Tibial nerve (tissue), 4 donors: ENCODE results near the gene FLVCR2.

Experiments used
- CTCF ChIP-seq, 5 experiments: fragments of 200-600 bp in 3 of 5; fragments of 450-650 bp in 2 of 5; sonication (generic) in 3 of 5; IDR thresholded peaks; one replicate each; pipeline ENCODE4 v1.5.1; 2016 to 2019; ENCODE audit warnings: antibody characterized with exemption in 5 of 5, mild to moderate bottlenecking in 3 of 5, moderate library complexity in 2 of 5
- EP300 ChIP-seq, 2 donors: sonication (generic); formaldehyde crosslinking; IDR thresholded peaks; one replicate each; pipeline ENCODE4 v1.6.1; 2017; ENCODE audit warnings: antibody characterized with exemption in 2 of 2, mild to moderate bottlenecking in 1 of 2
- POLR2A ChIP-seq, 2 donors: fragments of 450-650 bp; IDR thresholded peaks; one replicate each; pipeline ENCODE4 v1.6.1; 2017; ENCODE audit warnings: antibody characterized with exemption in 2 of 2, mild to moderate bottlenecking in 2 of 2, moderate library complexity in 2 of 2

DNA sequence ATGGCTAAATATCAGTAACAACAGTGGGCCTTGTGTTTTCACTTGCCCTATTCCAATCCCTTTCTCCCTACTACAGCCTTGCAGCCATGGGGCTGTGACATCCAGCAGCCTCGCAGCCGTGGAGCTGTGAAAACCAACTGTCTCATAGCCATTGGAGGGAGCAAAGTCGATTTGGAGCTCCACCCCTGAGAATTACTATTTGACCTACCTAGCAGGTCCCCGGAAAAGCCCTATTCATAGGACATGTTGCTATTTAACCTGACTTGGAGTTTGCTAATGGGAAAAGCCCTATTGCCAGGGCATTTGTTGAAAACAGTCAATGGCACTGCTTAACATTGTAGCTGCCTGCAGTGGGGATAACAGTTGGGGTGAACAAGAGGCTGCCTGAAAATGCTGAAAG, 49.0 kb downstream of the FLVCR2 start:
- no peak for TF ChIP-seq CTCF (IDR thresholded peaks at IDR 0.05)
- TF ChIP-seq POLR2A (IDR thresholded peaks at IDR 0.05), result no peak
- no peak for TF ChIP-seq EP300 (IDR thresholded peaks at IDR 0.05)
